Middle frontal gyrus (tissue), 1 donor: ENCODE measurements around the gene PHACTR1.

Source experiments
- DNase-seq: peaks from one replicate; pipeline ENCODE4 v3.0.0-alpha.2; 2015; ENCODE audit warnings: low spot score; ENCODE audit errors: extremely low spot score

PHACTR1 gene

DNA sequence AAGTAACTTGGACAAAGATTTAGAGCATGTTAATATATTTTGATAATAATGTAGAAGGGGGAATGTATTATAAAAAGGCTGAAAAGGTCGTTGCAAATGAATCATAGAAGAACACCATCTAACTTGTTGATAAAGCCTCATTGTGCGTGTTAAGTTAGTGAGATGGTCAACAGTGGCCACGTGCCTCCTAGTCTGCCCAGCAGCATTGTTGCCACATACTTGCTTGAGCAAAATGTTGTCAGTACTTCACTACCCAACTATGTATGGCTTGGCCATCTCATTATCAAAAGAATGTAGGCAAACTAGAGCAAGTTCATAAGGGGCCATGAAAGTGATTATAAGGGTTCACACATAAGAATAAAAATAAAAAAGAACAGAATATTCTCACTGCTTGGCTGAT lies 84.6 kb downstream of the PHACTR1 start:
- no peak for DNase-seq

DNA sequence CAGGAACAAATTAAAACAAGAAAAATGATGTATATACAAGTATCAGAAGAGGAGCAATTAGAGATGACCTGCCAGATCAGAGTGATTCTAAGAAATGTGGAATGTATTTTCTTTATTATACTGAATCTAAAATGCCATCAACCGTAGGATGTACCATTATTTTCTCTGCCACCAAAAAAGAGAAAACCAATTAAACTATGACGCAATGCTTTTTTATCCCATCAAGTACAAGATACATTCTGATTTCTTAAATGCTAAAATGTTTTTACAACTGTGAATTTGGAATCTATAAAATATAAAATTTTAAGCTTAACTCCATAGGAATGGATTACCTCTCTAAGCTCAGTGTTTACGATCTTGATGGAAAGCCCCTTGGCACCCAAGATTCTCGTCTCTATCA lies 85.9 kb downstream of the PHACTR1 start:
- no peak for DNase-seq

DNA sequence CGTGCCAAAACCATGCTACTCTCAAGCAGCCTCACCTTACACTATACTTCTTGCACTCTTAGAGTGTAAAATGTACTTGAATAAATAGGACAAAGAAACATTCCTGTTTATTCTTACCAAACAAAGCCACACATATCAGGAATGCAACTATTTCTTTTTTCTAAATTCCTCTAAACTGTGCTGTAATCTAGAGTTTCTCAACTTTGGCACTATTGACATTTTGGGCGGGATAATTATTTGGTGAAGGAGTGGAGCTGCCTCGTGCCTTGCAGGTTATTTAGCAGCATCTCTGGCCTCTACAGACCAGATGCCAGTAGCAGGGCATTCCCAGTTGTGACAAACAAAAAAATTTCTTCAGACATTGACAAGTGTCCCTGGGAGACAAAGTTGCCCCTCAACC lies 86.9 kb downstream of the PHACTR1 start:
- DNase-seq: no peak

DNA sequence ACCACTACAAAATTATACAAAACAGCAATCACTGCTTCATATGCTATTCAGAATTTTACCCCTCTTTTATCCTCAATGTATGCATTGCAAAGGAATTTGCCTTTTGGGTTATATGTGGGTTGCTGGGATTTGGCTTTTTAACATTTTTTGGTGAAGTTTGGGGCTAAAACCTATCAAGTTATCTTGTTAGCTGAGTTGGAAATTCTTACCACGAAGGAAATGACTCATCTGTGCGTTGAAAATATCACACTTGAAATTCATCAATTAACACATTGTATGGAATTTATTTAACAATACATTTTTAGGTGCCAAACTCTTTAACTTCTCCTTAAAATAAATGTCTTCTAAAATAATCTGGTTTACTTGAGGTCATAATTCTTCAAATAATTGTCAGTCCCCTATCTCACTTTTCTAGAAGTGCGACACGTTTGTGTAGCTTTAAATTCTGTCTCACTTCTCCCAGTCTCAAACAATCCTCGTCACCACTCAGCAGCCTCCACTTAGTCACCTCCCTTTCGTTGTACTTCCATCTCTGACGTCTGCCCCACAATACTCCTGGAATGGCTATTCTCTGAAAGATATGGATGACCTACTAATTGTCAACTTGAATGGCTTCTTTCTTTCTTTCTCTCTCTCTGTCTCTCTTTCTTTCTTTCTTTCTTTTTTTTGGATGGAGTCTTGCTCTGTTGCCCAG lies 88.5 kb downstream of the PHACTR1 start:
- no peak for DNase-seq

DNA sequence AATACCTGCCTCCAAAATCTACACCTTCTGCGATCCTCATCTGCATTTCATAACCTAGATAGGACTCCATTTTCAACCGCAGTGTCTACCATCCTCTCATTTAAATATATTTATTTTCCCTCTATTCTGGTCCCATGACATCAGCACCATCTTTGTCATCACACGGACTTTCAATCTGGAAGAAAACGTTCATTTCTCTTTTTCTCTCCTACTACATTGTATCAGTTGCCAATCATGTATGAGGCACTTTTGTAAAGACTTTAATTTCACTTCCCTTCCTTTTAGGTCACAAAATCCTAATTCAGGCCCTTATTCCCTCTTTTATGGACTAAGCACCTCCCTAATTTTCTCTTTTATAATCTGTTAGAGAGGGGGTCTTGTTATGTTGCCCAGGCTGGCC lies 89.6 kb downstream of the PHACTR1 start:
- no peak for DNase-seq

DNA sequence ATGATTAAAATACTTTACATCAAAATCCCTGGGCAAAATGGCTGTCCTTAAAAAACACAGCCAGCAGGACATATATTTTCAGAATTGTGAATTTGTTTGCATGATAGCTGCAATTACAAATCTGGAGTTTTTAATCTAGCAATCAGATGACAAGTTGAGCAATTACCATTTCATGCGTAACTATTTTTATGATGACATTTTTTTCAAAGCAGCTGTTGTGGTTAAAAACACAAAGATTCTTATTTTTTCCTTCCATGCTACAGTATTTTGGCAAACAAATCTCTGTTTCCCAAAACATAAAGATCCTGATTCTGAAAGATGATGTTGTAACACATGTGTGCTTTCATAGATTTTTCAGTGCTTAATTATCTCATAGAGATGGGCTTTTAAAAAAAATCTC lies 90.2 kb downstream of the PHACTR1 start:
- no peak for DNase-seq

DNA sequence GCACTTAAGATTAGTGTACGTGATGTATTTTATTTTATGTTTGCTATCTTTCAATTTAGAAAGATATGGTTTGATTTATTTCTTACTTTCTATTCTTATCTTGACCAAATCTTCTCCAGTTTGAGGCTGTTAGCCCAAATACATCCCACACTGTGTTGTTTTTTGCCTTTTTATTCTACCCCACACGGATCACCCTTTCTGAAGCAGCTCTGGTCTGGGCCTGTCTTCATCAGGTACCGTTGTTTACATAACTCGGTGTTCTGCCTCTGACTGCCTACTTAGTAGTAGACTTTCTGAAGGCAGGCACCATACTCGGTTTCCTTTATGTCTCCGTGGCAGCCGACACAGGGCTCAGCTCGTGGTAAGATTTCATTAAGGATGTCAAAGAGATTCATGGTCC lies 95.0 kb downstream of the PHACTR1 start:
- no peak for DNase-seq

DNA sequence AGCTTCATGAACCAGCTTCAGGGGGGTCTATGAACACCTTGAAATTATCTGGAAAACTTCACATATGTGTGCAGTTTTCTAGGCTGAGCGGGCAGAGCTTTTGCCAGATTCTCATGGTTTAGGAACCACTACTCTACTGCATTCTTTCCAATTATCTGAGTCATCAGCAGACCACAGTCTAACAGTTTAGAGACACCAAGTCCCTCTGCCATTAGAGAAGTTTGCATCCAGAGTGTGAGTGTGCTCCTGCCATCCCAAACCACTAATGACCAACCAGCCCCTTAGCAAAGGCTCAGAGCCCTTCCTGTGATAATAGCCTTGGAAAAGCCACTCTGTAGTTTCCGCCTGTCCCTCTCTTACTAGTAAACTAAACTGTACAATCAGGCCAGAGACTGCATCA lies 96.8 kb downstream of the PHACTR1 start:
- DNase-seq: no peak

DNA sequence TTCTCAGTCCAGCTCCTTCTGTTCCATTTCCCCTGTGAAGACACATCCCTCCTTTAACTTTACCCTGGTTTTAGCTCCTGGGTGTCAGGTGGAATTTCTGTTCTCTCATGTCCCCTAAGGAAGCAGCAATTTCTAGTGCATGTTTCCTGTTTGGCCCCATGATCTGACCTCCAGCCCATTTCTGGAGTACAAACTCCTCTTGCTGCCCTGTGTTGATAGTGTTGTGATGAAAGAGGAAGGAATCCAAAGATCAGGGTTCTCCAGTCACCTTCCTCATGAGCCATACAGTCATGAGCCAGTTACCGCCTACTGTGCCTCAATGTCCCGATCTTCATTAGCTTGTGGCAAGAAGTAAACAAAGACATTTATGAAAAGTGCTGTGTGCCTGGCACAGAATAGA lies 97.4 kb downstream of the PHACTR1 start:
- no peak for DNase-seq

DNA sequence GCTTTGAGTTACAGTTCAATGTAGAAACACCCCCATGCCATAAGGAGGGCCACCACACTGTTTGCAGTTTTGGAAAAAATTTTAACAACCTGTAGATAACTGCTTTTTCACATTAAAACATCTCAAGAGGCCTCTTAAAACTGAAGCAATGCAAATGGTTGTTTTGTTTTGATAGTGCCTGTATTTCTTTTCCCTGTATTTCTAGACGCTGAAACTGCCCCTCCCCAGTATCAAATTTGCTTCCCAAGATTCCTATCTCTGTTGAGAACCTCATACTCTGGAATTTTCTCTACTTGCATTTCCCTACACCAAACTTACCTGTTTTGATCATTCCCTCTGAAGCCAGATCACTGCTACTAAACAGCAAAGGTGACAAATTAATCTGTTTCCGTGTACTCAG lies 98.5 kb downstream of the PHACTR1 start:
- DNase-seq: no peak

DNA sequence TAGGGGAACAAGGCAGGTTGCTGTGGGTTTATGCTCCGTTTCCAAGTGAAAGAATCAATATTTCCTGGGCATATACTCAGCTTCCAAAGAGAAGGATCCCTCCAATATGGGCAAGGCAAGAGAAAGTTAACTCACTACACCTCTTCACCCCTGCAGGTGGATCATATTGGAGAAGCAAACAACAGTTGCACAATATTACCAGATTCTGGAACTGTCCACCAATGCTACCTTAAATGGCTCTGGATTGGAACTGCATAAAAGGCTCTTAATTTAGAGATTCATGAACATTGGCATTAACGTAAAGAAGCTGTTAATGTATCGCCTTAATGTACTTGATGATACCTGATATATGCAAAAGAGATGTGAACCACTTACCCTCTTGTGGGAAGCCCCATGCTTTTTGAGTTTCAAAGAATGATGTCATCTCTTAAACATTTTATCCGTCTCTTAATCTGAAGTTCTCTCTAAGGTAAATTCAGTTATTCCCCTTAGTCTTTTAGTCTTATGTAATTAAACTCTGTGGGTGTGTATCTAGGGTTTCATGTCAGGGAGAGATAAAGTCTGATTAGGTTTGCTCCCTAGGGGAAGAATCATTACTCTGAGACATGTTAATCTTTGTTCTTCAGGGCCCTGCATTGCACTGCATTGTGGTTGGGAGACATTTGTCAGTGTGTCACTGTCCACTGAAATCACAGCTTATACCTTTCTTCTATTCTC lies 99.5 kb downstream of the PHACTR1 start:
- no peak for DNase-seq

DNA sequence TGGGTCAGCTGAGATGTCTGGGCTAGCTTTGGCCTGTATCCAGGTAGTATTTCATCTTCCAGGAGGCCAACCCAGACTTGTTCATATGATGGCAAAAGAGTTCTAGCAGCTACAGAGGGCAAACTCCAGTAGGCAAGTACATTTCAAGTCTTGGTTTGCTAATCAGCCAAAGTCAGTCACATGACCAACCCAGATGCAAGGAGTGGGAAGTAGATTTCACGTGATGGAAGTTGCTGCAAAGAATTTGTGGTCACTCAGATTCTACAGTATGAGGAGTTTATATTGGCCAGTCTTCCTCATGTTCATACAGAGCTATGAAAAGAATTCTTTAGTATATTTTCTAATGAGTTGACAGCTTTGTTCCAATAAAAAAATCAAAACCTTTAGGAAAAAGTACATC lies 101.8 kb downstream of the PHACTR1 start:
- no peak for DNase-seq

DNA sequence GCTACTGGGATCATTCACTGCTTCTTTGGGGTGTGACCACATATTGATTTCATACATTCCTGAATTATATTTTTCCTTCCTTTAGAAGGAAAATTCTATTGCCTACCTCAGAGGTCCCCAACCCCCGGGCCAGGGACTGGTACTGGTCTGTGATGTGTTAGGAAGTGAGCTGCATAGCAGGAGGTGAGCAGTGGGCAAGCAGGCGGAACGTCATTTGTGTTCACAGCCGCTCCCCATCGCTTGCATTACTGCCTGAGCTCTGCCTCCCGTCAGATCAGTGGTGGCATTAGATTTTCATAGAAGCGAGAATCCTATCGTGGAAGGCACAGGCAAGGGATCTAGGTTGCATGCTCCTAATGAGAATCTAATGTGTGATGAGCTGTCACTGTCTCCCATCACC lies 107.3 kb downstream of the PHACTR1 start:
- no peak for DNase-seq

DNA sequence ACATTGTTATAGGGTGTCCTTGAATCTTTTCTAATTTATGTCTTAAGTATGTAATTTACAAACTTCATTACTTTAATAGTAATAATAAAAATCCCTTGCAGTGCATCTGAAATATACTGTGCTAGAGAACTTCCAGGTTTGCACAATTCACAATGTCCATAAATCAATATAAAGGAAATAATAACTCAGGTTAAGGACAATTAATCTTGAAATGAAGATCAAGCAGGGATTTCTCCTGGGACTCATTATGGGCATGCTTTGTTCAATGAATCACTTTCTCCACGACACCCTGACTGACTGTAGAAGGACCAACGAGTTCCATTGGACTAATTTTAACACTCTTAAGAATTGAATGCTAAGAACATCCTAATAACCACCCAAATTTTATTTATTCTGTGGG lies 110.0 kb downstream of the PHACTR1 start:
- no peak for DNase-seq

DNA sequence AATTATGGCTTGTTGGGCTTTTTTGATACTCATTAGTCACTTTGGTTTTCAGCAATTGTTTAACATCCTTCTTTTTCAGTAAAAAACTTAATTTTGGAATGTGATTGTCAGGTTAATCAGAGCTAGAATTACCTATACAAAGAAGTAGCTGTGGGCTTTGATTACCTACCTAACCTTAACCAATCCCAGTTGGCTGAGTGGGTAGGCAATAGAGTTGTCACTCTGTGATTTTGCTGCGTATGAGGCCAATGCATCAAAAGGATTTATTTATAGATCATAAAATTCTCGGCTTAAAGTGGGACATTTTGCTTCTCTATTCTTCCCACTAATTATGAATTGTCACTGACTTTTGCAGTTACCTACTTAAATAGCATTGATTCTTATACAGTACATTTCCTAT lies 111.4 kb downstream of the PHACTR1 start:
- DNase-seq: no peak

DNA sequence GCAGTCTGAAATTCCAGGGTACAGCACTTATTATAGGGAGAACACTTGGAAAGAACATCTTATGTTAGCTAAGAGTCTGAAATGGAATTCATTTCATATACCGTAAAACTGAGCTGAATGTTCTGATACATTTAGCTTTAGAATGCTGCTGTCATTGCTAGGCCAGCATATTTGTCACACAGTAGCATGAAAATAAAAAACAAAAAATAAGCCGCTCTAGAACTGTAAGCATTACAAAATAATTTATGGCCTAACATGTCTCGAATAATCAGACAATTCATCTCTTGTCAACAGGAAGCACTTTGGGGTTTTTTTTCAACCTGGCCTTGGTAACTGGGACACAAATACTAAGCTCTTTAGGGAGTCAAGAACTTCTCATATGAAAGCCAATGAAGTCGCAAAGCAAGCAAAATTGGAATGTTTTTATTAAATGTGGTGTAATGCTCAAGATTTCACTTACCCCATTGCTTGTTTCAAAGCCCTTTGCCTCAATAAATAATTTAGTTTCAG lies 115.7 kb downstream of the PHACTR1 start:
- DNase-seq: no peak

DNA sequence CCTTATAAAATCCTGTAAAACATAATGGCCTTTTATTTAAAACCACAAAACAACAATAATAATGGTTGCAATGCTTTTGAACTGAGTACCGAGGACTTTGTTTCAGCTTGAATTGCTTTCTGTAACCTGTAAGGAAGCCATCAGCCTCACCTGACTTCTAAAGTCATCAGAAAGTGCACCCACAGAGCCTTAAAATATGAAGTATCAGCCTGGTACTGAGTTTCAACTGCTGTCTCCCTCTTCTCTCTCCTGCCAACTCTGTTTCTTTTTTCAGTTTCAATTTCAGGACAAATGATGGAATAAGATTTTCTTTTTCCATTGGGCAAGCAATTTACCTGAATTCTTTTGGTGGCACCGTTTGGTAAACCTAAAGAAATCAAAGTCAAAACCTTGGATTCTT lies 119.4 kb downstream of the PHACTR1 start:
- DNase-seq: no peak

DNA sequence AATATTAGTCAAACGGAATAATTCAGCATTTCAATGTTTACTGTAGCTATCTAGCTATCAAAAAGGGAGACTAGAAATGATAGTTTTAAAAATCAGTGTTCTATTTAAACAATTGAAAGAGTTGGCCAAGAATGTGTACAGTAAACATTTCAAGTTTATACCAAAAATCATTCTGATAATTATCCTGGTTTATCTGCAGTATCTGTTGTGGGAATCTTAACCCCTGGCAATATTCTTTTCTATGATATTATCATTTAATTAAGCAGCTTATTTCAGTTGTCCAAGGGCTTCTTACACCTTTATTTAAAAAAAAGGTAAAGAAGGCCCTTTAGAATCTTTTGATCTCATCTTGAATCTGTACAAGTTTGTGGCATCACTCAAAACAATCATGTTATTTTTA lies 125.1 kb downstream of the PHACTR1 start:
- no peak for DNase-seq

DNA sequence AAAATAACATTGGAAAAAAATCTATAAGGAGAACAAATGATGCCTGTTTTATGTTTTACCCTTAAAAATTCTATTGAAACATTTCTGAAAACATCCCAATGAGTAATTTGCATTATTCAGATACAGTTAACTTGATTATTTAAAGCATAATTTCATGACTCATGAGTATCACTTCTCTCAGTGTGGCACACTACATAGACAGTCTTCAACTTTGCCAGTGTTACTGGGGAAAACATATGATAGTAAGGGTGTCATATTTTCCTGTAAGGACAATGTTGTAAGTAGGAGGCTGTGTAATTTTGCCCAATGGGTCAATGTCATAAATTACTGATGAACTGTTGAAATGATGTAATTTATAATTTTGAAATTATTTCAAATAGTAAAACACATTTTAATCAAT lies 125.5 kb downstream of the PHACTR1 start:
- no peak for DNase-seq

DNA sequence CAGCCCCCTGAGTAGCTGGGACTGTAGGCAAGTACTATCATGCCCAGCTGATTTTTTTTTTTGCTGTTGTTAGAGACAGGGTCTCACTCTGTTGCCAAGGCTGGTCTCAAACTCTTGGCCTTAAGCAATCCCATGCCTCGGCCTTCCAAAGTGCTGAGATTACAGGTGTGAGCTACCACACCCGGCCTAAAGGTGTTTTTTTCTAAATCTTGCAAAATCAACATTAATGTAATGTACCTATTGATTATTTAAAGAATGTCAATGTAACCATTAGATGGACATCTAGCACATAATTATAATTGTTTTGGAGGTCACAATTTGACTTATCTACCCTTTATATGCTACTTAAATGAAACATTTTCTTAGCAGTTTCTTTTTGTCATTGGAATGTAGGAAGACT lies 126.1 kb downstream of the PHACTR1 start:
- DNase-seq: no peak

DNA sequence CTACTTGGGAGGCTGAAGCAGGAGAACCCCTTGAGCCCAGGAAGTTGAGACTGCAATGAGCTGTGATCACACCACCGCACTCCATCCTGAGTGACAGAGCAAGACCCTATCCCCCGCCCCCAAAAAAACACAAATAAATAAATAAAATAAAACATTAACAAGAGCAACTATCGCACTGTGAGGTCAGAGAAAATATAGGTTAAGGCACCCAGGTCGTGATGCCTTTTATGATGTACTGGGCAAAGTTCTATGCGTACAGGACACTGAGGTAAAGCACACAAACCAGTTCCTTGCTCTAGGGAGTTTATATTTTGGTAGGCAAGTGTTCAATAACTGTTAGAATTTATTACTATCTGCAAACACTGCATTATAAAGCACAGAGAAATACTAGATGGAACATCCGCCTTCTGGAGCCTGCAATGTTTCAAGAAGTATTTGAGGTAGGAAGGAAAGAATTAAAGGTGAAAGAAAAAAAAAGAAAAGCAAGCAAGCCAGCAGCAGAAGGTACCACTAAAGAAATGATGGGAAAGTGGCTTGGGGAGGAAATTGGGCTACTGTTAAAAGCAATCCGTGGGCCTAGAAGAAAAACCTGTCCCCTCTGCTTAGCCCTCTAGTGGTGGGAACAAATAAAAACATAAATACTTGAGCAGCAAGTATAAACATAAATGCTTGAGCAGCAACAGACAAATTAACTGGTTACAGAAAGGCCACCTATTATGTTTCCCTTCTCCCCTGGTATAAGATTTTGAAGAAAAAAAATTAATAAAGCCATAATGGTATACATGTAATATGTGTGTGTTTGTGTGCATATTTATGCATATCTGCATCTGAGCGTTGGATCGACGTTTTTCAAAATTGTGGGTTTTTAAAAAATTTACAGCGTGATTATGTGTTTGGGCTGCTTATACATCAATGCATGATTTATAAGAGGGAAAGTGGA lies 128.0 kb downstream of the PHACTR1 start:
- no peak for DNase-seq
